Skeletal muscle cell (primary cell): Measurements from ENCODE around the gene NMNAT3.

Source experiments
- DNase-seq: peaks from one replicate; pipeline ENCODE4 v3.0.0-alpha.2; 2010; ENCODE audit warnings: low read depth
- H3K4me3 ChIP-seq: 2 replicates; pipeline ENCODE4 v1.5.1; 2011; ENCODE audit warnings: low read depth, mild to moderate bottlenecking, control low read depth, low read length, moderate library complexity

Gene NMNAT3

GRCh38 chr3:139559541-139559940, 118.2 kb downstream of the NMNAT3 start:
- no peak for DNase-seq
- no peak overlapping the region for H3K4me3 ChIP-seq

- no peak overlapping the region for H3K4me3 ChIP-seq
- no peak for DNase-seq
These were observed 119.2 kb downstream of the NMNAT3 start for GRCh38 chr3:139558351-139559266.

GRCh38 chr3:139557041-139557440, 120.7 kb downstream of the NMNAT3 start:
- no peak for DNase-seq
- no peak overlapping the region for H3K4me3 ChIP-seq

- H3K4me3 ChIP-seq: no peak overlapping the region
These were observed 122.5 kb downstream of the NMNAT3 start for GRCh38 chr3:139555249-139555648.

GRCh38 chr3:139554628-139555027, 123.1 kb downstream of the NMNAT3 start:
- DNase-seq: no peak
- no peak overlapping the region for H3K4me3 ChIP-seq

More at GRCh38 chr3:139555249-139555648, 122.5 kb downstream of the NMNAT3 start:
- DNase-seq: no peak

GRCh38 chr3:139552632-139553365, 125.0 kb downstream of the NMNAT3 start:
- no peak overlapping the region for H3K4me3 ChIP-seq
- no peak for DNase-seq

DNA sequence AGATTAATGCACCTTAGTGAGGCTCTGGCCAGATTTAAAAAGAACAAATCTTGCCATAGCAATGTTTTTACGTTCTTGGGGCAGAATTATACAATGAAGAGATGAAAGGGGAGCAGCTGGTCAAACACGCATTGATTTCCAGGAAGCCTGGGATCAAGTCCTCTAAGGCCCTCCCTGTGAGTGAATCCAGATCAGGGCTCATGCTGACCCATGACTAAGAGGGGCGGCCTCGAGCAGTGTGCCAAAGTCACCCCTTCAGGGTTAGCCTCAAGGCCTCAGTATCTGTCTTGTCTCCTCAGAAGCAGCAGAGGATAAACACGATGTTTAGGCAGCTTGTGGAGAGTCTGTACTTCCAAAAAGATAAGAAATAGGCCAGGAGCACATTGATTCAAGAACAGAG, 129.0 kb downstream of the NMNAT3 start:
- no peak for DNase-seq
- H3K4me3 ChIP-seq: no peak overlapping the region

GRCh38 chr3:139547666-139548065, 130.1 kb downstream of the NMNAT3 start:
- no peak overlapping the region for H3K4me3 ChIP-seq
- no peak for DNase-seq

DNA sequence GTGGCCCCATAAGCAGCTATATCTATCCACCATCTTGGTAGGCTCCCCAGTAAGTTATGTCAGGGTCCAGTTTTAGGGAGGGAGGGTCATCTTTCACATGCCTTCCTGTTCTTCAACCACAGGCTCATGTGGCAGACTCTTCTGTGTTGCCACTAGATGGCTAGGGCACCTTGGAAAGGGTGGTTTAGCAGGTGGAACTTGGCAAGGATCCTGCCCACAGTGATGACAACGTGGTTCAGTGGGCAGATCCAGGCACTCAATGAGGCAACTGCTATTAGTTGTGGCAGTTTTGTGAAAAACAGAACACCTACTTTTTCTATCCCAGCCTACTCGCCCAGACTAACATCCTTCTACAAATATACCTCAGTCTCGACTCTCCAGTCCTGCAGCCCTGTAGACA, 131.0 kb downstream of the NMNAT3 start:
- DNase-seq: no peak
- H3K4me3 ChIP-seq: no peak overlapping the region

- H3K4me3 ChIP-seq: no peak overlapping the region
- no peak for DNase-seq
These were observed 136.1 kb downstream of the NMNAT3 start for GRCh38 chr3:139541532-139542288.

- H3K4me3 ChIP-seq: no peak overlapping the region
- no peak for DNase-seq
These were observed 136.9 kb downstream of the NMNAT3 start for GRCh38 chr3:139540651-139541531.

GRCh38 chr3:139538733-139539132, 139.0 kb downstream of the NMNAT3 start:
- DNase-seq: no peak
- H3K4me3 ChIP-seq: peak overlapping the region; percentile 47

DNA sequence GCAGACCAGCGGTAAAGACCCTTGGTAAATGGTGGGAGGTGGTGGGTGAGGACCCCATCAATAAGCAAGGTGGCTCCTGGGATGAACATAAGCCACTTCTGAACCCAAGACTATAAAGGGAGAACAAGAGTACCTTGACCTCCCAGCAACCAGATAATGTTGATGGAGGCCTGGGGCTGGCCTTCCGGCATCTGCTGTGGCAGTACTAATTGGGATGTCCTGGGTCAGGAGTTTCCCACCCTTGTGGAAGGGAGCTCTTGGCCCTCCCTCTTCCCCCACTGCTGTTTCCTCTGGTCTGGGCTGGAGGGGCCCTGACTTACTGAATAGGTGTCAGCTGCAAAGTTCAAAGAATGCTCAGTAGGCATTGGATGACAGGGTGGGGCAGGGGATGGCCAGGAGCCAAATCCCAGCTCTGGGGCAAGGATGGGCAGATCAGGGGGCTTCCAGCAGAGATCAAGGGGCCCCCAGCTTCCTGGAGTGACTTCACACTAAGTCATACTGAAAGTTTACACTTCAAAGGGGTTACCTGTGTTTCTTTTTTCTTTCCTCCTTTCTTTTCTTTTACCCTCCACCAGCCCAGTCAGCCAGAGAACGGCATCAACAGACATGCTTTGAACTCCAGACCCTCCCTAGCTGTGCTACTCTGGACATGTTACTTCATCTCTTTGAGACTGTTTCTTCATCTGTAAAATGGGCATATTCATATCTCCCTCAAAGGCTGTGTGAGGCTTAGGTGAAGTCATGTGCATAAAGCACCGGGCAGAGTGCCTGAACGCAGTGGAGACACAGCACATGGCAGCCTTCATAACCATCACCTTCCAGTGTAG, 139.8 kb downstream of the NMNAT3 start:
- DNase-seq: no peak
- H3K4me3 ChIP-seq: no peak overlapping the region

DNA sequence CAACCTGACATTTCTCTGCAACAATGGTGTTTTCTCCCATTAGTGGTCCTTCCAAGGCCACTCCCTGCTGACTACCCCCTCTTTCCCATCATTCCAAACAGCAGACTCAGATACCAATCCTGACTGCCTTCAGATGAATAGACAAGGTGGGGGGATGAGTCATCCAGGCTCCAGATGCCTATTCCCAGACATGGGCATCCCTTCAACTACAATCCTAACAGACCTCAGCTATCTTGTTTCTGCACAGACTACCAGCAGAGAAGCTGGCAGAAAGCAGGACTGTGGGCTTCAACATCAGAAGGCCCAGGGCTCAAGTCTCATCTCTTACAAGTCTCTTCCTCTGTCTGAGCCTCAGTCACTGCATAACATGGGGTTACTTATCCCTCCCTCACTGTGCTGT, 140.4 kb downstream of the NMNAT3 start:
- H3K4me3 ChIP-seq: no peak overlapping the region
- no peak for DNase-seq

DNA sequence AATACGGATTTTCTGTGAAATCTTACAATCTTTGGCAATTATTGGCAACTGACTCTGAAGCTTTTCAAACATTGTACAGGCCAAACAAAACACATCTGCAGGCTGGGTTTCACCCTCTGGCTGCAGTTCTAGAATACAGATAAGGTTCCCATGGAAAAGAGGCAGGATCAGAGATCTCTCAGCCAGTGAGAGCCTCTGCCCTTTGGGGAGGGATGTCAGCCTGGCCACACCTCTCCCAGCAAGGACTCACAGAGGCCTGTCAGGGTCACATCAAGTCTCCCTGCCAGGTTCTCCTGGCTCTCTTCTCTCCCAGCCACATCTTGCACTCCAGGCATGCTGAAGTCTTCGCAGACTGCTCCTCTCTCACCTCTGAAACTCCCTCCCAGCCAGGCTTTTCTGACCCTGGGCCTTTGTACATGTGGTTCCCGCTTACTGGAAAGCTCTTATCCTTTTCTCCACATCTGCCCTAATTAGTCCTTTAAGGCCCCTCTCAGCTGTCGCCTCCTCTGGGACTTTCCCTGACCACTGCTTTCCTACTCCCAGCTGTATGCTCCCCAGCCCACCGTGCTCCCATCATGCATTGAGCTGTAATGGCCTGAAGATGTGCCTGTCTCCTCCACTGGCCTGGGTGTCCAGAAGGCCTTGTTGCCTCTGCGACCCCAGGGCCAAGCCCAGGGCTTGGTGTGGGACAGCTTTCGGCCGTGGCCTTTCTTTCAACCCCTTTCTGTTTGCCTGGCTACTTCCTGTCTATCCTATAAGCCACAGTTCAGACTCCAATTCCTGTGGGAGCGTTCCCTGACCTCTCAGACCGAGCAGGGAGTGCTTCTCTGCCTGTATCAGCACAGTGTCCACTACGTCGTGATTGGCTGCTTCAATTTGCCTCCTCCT, 142.5 kb downstream of the NMNAT3 start:
- no peak overlapping the region for H3K4me3 ChIP-seq
- DNase-seq: no peak

GRCh38 chr3:139534455-139534812, 143.3 kb downstream of the NMNAT3 start:
- no peak overlapping the region for H3K4me3 ChIP-seq
- DNase-seq: peak; percentile 73

GRCh38 chr3:139533781-139534454, 143.9 kb downstream of the NMNAT3 start:
- no peak overlapping the region for H3K4me3 ChIP-seq
- no peak for DNase-seq
